GM21786 (cell line): ENCODE data around the gene SH3BP2.

Source experiments
- ATAC-seq: cut with Tn5 transposase; IDR thresholded peaks from one replicate; pipeline ENCODE4 v1.9.1; 2021; ENCODE audit not compliant: unreplicated experiment

The SH3BP2 gene

GRCh38 chr4:2871466-2871865 is 78.6 kb downstream of the SH3BP2 start:
- ATAC-seq: no peak

GRCh38 chr4:2871911-2872310 is 79.0 kb downstream of the SH3BP2 start:
- ATAC-seq: no peak

- ATAC-seq: no peak
Measured at GRCh38 chr4:2873329-2873728, 80.4 kb downstream of the SH3BP2 start.

GRCh38 chr4:2874861-2875260 is 82.0 kb downstream of the SH3BP2 start:
- ATAC-seq: no peak

- no peak for ATAC-seq
Measured at GRCh38 chr4:2875556-2875955, 82.7 kb downstream of the SH3BP2 start.

- ATAC-seq: no peak
Measured at GRCh38 chr4:2878346-2878745, 85.5 kb downstream of the SH3BP2 start.

- no peak for ATAC-seq
Measured at GRCh38 chr4:2879026-2879425, 86.1 kb downstream of the SH3BP2 start.

- ATAC-seq: no peak
Measured at GRCh38 chr4:2881431-2881830, 88.5 kb downstream of the SH3BP2 start.

GRCh38 chr4:2882341-2882740 is 89.5 kb downstream of the SH3BP2 start:
- no peak for ATAC-seq

- ATAC-seq: no peak
Measured at GRCh38 chr4:2886161-2886560, 93.3 kb downstream of the SH3BP2 start.

- ATAC-seq: no peak
Measured at GRCh38 chr4:2886622-2887021, 93.7 kb downstream of the SH3BP2 start.

GRCh38 chr4:2887343-2887742 is 94.5 kb downstream of the SH3BP2 start:
- no peak for ATAC-seq

- ATAC-seq: no peak
Measured at GRCh38 chr4:2888886-2889285, 96.0 kb downstream of the SH3BP2 start.
